NCI-H1694 (cell line): ENCODE measurements around the gene CD72.
"Not testable (repeated sequence)": the region's sequence is repeated elsewhere in the genome, so short reads cannot be mapped to it uniquely, and the experiment has no call there.

Source experiments
- DNase-seq: peaks from one replicate; lab custom pipeline; 2025; lab: John Stamatoyannopoulos, UW

Gene CD72

DNA sequence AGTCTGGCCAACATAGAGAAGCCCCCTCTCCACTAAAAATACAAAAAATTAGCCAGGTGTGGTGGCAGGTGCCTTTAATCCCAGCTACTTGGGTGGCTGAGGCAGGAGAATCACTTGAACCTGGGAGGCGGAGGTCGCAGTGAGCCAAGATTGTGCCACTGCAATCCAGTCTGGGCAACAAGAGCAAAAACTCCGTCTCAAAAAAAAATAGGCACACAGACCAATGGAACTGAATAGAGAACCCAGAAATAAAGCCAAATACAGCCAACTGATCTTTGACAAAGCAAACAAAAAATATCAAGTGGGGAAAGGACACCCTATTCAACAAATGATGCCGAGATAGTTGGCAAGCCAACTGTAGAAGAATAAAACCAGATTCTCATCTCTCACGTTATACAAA, 29.7 kb downstream of the CD72 start:
- not testable (repeated sequence) for DNase-seq

DNA sequence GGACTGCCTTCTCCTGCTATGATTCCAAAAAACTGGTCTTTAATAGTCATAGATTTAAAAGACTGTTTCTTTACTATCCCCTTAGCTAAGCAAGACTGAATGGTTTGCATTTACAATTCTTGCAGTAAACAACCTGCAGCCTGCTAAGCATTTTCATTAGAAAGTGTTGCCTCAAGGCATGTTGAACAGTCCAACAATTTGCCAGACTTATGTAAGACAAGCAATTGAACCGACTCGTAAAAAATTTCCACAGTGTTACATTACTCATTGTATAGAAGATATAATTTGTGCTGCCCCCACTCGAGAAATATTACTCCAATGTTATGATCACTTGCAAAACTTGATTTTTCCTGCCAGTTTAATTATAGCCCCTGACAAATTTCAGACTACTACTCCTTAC, 33.5 kb downstream of the CD72 start:
- DNase-seq = not testable (repeated sequence)

DNA sequence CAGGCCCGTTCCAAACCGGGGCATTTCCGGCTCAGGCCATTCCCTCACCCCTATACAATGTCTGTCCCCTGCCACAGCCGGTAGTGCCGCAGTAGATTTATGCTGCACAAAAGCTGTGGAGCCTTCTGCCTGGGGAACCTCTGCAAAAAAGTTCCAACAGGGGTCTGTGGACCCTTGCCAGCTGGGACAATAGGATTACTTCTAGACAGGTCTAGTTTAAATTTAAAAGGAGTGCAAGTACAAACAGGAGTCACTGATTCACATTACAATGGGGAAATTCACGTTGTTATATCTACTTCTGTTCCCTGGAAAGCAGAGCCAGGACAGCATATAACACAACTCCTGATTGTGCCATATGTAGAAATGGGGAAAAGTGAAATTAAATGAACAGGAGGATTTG, 34.7 kb downstream of the CD72 start:
- not testable (repeated sequence) for DNase-seq

DNA sequence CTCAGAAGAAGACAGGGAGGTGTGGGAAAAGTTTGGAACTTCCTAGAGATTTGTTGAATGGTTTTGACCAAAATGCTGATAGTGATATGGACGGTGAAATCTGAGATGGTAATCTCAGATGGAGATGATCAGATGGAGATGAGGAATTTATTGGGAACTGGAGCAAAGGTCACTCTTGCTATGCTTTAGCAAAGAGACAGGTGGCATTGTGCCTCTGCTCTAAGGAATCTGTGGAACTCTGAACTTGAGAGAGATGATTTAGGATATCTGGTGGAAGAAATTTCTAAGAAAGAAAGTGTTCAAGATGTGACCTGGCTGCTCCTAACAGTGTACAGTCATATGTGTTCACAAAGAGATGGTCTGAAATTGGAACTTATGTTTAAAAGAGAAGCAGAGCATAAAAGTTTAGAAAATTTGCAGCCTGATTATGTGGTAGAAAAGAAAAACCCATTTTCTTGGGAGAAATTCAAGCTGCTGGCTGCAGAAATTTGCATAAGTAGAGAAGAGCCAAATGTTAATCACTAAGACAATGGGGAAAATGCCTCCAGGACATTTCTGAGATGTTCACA, 38.5 kb downstream of the CD72 start:
- DNase-seq = not testable (repeated sequence)

DNA sequence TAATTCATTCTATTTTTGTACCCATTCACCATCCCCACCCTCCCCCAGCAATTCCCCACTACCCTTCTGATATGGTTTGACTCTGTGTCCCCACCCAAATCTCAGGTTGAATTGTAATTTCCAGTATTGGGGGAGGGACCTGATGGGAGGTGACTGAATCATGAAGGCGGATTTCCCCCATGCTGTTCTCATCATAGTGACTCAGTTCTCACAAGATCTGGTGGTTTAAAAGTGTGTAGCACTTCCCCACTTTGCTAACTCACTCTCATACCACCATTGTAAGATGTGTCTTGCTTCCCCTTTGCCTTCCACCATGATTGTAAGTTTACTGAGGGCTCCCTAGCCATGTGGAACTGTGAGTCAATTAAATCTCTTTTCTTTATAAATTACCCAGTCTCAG, 39.1 kb downstream of the CD72 start:
- no peak for DNase-seq

DNA sequence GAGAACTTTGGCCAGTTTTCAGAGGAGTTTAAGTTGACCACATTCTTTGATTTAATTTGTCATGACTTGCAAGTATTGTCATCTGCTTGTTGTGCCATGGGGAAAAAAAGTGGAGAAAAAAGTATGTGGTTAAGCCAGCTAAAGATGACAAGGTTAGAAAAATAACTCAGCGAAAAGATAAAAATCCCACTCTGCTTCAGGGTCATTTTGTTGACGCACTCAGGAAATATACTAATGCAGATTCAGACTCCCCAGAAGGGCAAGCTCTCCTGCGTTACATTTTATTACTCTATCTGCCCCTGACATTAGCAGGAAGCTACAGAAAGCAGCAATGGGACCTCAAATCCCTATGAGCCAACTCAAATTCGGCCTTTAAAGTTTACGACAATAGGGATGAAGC, 40.7 kb downstream of the CD72 start:
- no peak for DNase-seq

DNA sequence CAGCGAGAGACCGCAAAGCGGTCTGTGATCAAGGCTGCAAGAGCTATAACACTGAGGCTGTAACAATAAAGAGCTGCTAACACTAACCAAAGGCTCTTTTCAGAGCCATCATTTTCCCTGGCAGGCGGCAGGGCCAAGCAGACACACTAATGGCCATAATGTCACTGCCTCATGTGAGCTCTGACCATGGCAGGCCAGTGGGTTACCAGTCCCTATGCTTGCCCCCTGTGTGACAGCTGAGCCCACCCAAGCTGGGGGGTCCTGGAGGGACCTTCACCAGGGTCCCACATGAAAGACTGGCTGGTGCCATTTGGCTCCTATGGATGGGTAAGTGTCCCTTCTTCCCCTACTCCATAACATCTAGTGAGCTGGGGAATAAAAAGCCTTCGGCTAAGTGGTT, 42.7 kb downstream of the CD72 start:
- DNase-seq = no peak

DNA sequence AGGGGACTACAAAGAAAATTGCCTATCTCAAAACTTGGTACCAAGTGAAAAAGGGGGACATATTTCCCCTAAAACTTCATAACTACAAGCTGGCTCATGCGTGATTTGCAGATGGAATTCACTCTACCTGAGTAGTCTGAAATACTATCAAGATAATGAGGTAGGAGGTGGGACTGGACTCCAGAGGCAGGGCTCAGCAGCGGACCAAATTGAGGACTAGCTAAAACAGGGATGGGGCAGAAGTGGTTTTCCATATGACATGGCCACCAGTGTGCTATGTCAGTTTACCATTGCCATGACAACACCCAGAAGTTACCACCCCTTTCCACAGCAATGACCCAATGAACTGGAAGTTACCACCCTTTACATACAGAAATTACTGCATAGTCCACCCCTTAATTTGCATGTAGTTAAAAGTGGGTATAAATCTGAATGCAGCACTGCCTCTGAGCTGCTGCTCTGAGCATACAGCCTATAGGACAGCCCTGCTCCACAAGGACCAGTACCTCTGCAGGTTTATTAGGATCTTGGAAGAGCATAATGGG, 43.6 kb downstream of the CD72 start:
- no peak for DNase-seq

DNA sequence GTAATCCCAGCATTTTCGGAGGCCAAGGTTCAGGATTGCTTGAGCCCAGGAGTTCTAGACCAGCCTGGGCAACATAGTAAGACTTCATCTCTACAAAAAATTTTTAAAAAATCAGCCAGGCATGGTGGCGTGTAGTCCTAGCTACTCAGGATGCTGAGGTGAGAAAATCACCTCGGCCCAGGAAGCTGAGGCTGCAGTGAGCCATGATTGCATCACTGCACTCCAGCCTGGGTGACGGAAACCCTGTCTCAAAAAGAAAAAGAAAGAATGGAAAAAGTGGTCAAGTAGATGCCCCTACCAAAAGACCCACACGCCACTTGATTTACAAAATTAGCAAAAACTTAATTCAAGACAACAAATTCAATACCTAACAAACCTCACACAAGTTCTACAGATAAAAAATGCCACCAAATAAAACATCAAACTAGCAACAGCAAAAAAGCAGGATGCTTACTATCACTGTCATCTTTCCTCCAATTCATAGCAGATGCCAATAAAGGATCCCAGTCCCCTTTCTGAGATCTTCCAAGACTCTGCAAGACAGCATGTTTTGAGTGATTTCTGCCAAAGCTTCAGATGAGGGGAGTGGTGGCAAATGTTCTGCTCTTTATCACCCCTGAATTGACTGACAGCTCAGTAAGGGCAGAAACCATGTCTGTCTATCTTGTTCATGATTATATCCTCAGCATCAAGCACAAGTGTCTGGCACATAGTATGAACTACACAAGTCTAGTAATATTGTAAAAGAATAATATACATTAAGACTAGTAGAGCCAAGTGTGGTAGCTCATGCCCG, 47.3 kb downstream of the CD72 start:
- no peak for DNase-seq

DNA sequence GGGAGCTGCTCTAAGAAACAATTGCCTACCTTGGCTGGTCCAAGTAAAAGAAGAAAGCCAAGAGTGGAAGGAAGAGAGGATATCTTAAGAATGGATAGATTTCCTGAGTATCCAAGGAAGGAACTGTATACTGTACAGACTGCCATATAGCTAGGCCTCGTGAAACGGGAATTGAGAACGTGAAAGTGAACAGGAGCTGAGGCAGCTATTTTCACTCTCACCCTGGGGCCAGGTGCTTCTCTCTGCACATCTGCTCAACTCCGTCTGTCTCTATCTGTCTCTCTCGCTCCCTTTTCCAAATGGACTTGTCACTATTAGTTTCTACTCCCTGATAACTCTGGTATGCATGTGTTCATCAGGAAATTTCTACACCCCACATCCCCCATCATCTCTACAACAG, 49.0 kb downstream of the CD72 start:
- no peak for DNase-seq

DNA sequence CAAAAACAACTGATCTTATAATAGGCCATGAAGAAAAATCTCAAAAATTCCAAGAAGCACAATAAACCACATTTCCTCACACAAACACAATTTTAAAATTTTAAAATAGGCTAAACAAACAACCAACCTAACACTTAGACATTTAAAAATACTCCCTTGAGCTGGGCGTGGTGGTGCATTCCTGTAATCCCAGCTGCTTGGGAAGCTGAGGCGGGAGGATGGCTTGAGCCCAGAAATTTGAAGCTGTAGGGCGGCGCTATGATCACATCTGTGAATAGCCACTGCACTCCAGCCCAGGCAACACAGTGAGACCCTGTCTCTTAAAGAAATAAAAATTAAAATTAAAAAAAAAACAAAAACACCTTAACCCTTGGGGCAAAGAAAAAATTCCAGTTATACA, 50.0 kb downstream of the CD72 start:
- DNase-seq = no peak

DNA sequence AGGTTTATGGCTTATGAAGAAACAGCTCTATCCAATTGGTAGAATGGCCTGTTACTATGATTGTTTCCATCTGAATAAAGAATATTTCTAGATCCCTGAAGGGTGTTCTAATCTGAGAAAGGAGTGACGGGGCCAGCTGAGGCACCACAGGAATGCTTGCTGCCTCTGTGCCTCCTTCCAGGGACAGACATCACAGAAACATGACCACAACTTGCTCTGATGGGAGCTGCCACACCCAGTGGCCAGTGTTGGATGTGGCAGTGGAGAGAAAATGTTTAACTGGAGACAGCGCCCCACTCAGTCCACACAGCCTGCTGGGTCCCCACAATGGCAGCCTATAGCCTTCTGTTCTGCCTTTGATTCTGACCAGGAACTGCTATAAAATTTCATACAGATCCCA, 51.8 kb downstream of the CD72 start:
- DNase-seq = no peak

DNA sequence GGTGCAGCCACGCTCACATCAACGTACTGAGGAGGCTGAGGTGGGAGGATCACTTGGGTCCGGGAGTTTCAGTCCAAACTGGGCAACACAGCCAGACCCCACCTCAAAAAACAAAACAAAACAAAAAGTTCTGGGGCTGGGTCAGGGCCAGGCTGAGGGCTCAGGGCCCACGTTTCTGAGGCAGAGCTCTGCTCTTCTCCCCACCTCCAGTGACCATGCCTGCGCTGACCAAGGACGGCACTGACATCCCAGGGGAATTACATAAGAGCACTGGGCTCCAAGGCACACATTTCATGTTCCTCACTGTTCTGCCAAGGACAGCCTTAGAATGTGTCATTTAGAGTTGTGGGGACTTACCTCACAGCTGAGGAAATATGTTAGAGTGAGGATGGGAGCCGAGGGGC, 53.6 kb downstream of the CD72 start:
- no peak for DNase-seq

DNA sequence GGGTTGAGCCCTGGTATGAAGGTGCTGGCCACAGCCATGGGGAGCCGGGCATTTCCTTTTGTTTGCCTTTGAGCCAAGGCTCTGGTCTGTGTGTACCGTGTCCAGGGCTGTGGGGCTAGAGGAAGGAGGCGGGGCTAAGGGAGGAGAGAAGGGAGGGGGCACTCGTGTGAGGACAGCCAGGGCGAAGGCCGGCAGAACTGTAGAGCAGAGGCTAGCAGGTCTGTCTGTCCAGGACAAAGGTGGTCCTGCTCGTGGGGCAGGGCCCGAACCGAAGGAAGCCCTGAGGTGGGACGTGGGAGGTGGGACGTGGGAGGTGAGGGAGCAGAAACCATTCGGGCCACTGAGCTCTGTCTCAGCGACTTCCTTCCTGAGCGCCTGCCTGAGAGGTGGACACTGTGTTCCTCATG, 54.4 kb downstream of the CD72 start:
- DNase-seq = no peak

DNA sequence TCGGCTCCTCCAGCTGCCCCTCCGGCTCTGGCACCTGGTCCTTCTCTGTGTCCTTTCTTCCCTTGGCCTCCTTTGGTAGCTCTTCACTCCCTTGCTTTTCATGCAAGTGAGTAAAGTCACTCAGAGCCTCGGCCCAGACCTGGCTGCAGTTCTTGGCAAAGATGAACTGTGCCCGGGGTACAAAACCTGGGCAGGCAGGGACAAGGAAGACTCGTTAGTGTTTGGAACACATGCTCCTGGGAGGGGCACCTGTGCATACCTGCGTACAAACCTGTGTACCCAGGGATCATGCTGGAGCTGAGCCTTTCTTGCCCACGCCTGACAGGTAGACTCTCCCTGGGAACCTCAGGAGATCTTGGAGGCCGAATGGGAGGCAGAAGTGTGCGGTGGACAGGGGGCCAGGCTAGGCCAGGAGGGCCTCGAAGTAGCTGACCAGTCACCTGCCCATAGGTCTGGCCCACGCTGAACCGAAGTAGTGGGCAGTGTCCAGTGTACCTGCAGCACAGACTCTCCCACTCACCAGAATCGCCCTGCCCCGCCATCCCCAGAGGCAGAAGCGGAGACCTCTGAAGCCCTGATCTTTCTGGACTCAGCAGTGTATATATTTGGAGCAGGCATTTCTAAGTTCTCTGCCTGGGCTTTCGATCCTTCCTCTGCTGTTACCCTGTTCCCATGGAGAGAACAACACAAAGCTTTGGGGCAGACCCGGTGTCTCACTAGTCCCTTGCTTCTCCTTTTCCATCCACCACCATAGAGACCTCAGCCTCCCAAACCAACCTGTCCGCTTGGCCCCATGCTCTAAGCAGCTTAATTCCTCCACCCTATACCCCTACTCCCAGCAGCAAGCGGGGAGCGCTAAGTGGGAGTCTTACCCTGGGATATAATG, 55.1 kb downstream of the CD72 start:
- DNase-seq = no peak

DNA sequence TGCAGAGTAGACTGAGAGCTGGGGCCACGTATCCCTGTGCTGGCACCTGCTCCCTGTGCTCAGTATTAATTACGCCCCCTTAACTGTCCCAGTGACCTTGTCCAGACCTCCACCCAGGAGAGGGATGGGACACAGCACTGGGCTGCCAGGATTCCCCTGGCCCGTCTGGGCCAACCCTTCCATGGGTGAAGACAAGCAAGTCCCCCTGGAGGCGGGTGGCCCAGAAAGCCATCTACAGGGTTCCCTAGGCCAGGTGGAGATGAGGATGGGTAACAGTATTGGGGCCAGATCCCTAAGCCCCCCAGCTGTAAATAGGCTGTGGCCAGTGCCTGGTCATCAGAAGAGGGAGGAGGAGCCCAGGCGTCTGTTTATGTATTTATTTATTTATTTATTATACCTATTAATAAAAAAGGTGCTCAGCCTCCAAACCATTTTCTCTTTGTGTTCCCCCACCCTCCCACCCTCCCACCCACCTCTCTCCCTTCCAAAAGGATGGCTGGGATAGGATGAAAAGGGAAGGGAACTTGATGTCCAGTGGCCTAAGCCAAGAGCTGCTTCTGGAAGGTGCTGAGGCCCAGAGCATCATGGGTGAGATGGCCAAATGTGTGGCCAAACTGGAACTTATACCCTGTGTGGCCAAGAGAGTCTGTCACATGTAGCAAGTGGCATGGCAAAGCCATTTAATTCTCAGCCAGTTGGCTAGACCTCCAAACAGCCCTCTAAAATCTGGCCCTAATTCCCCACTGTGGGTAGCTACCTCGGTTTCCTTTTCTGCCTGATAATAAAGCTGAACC, 56.5 kb downstream of the CD72 start:
- no peak for DNase-seq

DNA sequence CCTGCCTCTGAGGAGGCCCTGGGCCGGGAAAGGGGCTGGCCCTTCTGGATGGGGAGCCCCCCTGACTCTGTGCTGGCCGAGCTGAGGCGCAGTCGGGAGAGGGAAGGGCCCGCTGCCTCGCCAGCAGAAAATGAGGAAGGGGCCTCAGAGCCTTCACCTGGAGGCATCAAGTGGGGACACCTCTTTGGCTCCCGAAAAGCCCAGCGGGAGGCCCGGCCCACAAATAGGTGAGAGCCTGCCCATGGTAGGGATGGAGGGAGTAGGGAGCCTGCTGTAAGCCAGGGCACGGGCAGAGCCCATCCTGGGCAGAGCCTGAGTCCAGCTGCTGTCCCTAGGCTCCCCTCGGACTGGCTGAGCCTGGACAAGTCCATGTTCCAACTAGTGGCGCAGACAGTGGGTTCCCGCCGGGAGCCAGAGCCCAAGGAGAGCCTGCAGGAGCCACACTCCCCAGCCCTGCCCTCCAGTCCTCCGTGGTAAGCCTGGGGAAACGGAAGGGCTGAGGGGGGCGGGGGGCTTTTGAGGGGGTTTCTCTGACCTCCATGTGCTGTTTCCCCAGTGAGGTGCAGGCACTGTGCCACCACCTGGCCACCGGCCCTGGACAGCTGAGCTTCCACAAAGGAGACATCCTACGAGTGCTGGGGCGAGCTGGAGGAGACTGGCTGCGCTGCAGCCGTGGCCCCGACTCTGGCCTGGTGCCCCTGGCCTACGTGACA, 57.4 kb downstream of the CD72 start:
- no peak for DNase-seq
